ENCODE results near the gene PBX2. TPM values are rescaled to one million over a fixed set of nuclear protein-coding genes. Genes with fewer than 3 reads are reported as not detected.

Gene PBX2
- total RNA-seq, 1 donor from 2014 or later = 92.7 TPM

DNA sequence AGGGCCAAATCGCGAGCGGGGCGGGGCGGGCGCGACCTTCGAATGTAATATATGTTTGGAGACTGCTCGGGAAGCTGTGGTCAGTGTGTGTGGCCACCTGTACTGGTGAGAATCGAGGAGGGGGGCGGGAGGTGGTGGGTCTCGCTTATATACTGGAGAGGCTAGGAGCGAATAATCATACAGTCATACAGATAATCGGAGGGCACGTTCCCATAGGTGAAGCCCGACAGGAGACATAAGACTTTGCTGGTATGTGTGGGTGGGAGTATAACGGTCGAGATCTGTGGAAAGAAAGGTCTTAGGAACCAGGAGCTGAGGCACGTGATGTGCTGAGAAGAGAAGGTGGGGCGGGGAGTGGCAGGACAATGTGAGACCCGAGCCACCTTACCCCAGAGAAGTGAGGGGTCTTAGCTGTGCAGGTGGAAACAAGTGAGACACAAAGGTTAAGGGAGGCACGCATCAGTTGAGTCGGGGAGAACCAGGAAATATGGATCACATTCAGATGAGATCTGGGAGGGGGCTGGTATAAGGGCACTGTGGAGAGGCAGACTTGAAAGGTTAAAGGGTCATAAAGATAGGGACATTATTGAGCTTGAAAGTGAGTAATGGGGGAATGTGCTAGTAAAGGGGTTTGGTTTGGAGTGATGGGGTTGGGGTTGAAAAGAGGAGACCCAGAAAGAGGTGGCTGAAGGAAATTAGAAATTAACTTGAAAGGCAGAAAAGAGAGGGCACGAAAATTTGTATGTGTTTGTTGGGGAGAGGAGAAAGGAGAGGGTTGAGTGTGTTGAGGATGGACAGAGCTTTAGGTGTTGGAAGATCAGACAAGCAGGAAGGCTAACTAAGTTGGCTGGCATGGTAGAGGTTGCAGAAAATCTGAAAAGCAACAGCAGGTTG lies 11.2 kb downstream of the PBX2 start:
- Mint-ChIP-seq H3K27ac (peak overlapping the region; percentile 95), H3K36me3 (ENCODE audit: low read depth) (peaks cover 38% of the 10 kb centered on the region), H3K27me3 (no peaks in the 10 kb centered on the region), H3K9me3 (no peaks in the 10 kb centered on the region), H3K4me3 (peak overlapping the region; percentile 86), H3K4me1 (peaks cover 53% of the 10 kb centered on the region)
- peak; percentile 71 for DNase-seq
- intact Hi-C loops (cut with micrococcal nuclease) = loop anchor here (1.0 to 10.0 kb wide), 8 partner anchors 12 to 1236 kb away; partner anchors contain the start of genes ATF6B, BRD2, CUTA and HSD17B8

DNA sequence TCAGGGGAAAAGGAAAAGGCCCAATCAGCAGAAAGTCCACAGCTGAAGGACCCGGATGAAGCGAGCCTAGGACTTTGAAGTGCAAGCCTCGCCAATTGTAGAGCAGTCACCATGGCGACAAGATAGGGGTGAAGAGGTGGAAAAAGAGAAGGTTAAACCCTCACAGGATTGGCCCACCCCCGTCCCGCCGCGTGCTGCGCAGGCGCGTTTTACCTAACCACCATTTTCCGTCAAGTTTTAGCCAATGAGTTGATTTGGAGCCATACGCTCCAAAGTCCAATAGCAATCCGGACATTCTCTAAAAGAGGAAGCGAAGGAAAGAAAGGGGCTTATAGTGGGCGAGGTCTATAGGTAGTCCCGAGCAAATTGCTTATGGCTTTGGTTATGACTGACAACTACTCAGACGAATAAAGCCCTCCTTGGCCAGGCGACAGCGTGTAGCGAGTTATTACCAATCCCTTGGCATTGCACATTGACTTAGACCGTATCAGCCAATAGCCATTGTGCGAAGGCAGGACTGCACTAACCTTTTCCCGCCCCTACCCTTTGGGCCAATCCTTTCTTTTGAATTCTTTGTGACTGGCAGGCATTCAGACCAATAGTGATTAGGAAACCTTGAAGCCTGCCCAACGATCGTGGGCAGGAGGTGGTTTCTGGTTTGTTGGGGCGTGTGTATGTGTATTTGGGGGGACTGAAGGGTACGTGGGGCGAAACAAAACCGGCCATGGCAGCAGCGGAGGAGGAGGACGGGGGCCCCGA lies 12.0 kb downstream of the PBX2 start, which contains the start of gene RNF5:
Gene RNF5 (plus strand): TSS at position 618 of the 759 bp plus-strand sequence. CDS start 107 bp downstream, at position 725.
- no peaks in the 10 kb centered on the region for H3K27me3 Mint-ChIP-seq
- intact Hi-C loops (cut with micrococcal nuclease) = loop anchor here (1.0 to 10.0 kb wide), 8 partner anchors 12 to 1237 kb away; partner anchors contain the start of genes ATF6B, BRD2, CUTA and HSD17B8
- DNase-seq = peak; percentile 98
- peak within 1 kb of the TSS; percentile 86 for H3K4me3 Mint-ChIP-seq
- peaks cover 35% of the 10 kb centered on the region for H3K36me3 Mint-ChIP-seq (ENCODE audit: low read depth)
- H3K4me1 Mint-ChIP-seq = peaks cover 59% of the 10 kb centered on the region
- no peaks in the 10 kb centered on the region for H3K9me3 Mint-ChIP-seq
- H3K27ac Mint-ChIP-seq = peak within 1 kb of the TSS; percentile 95

DNA sequence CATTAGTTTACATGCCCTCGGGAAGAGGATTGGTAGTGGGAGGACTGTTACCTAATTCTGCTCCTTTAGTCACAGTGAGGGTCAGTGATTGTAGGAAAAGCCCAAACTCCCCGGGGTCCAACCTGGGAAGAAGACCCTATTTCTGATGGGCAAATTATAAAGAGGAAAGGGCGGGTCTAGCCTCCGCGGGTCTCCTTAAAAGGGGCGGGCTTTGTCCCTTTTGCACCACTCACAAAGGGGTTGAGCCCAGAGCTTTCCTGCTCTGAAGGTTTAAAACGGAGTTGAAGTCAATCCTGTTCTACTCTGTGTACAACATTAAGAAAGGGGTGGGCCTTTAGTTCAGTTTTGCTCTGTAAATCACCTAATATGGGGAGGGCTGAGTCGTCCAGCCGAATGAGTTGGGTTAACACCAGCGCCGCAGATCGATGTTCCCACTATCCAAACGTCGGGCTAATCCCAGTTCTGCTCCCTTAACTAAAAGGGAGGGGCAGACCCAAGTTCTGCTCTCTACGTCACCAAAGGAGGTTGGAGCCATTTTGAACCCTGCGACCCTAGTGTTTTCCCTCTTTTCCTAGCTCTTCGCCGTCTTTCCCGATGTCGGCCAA lies 12.7 kb downstream of the PBX2 start:
- DNase-seq = peak; percentile 86
- H3K36me3 Mint-ChIP-seq (ENCODE audit: low read depth) = peaks cover 29% of the 10 kb centered on the region
- peaks cover 59% of the 10 kb centered on the region for H3K4me1 Mint-ChIP-seq

DNA sequence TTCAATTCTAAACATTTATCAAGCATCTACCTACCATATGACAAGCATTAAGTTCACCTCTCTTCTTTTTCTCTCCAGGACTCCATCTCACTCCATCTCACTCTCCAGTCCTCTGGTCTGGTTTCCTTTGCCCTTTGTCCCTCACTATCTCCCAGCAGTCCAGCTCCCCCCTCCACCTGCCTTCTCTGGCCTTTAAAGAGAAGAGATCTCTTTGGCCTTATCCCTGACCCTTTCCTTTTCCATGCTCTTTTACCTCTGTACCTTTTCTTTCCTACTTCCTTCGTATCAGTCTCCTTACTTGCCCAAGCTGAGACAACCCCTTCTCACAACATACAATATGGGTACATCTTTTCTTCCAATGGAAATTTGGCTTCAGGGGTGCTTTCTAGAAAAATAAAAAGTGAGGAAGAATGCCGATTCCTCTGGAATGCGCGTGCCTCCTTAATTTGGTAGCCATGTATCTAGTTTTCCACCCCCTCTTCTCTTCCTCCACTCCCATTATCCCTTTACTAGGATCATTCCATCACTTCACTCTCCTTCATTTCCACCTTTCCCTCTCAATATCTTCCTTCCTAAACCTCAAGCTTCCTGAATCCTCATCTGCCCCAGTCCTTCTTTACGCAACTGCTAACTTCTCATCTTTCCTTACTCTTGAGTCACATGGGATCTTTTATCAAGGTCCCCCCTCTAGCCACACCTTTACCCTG lies 13.4 kb downstream of the PBX2 start:
- Mint-ChIP-seq H3K27ac (peak overlapping the region; percentile 95), H3K4me1 (peaks cover 59% of the 10 kb centered on the region), H3K36me3 (ENCODE audit: low read depth) (peaks cover 25% of the 10 kb centered on the region), H3K9me3 (no peaks in the 10 kb centered on the region), H3K4me3 (peak overlapping the region; percentile 86), H3K27me3 (no peaks in the 10 kb centered on the region)
- no peak for DNase-seq
- intact Hi-C loops (cut with micrococcal nuclease) = loop anchor here (1.0 to 10.0 kb wide), 7 partner anchors 22 to 1238 kb away; partner anchors contain the start of genes BRD2, CUTA, DXO and HSD17B8

More for the DNA sequence above, 12.7 kb downstream of the PBX2 start:
- intact Hi-C loops (cut with micrococcal nuclease) = loop anchor here (5.0 to 10.0 kb wide), 5 partner anchors 220 to 1238 kb away; partner anchors contain the start of genes BRD2, CUTA, HSD17B8 and NELFE
- H3K27me3 Mint-ChIP-seq = no peaks in the 10 kb centered on the region
- peak overlapping the region; percentile 95 for H3K27ac Mint-ChIP-seq
- H3K9me3 Mint-ChIP-seq = no peaks in the 10 kb centered on the region
- peak overlapping the region; percentile 86 for H3K4me3 Mint-ChIP-seq

DNA sequence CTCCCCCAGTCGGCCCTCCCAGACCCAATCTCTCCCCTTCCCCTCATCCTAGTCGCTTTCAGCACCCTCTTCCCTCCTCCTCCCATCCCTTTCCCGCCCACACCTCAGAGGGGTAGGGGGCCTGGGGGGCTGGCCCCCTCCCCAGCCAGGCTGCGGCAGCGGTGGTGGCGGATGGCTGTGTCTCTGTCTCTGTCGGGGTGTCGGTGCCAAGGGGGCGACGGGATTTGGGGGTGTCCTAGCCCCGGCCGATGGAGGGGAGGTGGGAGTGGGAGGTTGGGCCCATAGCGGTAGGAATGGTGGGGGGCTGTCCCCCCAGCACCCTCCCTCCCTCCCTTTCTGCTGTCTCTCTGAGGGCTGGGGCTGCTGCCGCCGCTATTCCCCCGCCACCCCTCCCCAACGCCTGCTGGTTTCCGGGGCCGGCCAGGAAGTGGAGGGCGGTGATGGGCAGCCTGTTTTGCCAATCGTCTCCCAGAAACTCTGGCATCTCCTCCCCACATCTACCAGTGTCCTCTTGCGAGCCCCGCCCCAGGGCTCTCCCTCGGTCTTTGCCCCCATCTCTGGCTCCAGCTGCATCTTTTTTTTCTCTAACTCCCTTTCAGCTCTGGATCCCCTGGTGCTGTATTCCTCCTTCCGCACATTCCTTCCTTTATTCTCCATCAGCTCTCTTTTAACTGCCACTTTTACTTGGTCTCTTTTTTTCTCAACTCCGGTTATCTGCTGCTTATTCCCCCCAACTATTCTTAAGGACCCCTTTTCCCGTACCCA lies 14.1 kb downstream of the PBX2 start, which contains the start of gene AGPAT1:
Gene AGPAT1 (minus strand): TSS at position 374 of the 765 bp plus-strand sequence. CDS start 4,588 bp downstream, outside the sequence.
- H3K27me3 Mint-ChIP-seq = no peaks in the 10 kb centered on the region
- H3K9me3 Mint-ChIP-seq = no peaks in the 10 kb centered on the region
- peak within 1 kb of the TSS; percentile 95 for H3K27ac Mint-ChIP-seq
- peaks cover 58% of the 10 kb centered on the region for H3K4me1 Mint-ChIP-seq
- DNase-seq = peak; percentile 99
- intact Hi-C loops (cut with micrococcal nuclease) = loop anchor here (1.0 to 10.0 kb wide), 7 partner anchors 22 to 1239 kb away; partner anchors contain the start of genes BRD2, CUTA, DXO and HSD17B8
- H3K36me3 Mint-ChIP-seq (ENCODE audit: low read depth) = peaks cover 20% of the 10 kb centered on the region
- peak within 1 kb of the TSS; percentile 86 for H3K4me3 Mint-ChIP-seq

DNA sequence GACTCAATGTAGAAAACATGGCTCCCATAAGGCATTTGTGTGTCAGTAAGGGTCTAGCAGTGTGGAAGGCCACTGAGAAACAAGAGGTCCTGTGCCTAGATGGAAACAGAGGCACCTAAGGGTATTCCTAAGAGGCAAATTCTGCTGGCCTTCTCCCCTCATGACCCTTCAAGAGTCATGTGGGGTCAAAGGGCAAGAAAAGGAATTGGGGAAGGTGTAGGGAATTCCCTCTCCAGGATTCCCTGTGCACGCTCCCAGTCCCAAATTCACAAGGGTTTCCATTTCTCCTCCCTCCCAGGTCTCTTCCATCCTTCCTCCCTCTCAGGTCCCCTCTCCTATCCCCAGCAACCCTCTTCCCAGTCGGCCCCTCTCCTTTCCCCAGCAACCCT lies 14.7 kb downstream of the PBX2 start:
- H3K36me3 Mint-ChIP-seq (ENCODE audit: low read depth) = peaks cover 19% of the 10 kb centered on the region
- peak overlapping the region; percentile 86 for H3K4me3 Mint-ChIP-seq
- no peak for DNase-seq
- peaks cover 55% of the 10 kb centered on the region for H3K4me1 Mint-ChIP-seq
- intact Hi-C loops (cut with micrococcal nuclease) = loop anchor here (5.0 to 10.0 kb wide), 5 partner anchors 218 to 1239 kb away; partner anchors contain the start of genes BRD2, CUTA, HSD17B8 and NELFE
- H3K9me3 Mint-ChIP-seq = no peaks in the 10 kb centered on the region
- H3K27ac Mint-ChIP-seq = peak overlapping the region; percentile 95
- H3K27me3 Mint-ChIP-seq = no peaks in the 10 kb centered on the region

DNA sequence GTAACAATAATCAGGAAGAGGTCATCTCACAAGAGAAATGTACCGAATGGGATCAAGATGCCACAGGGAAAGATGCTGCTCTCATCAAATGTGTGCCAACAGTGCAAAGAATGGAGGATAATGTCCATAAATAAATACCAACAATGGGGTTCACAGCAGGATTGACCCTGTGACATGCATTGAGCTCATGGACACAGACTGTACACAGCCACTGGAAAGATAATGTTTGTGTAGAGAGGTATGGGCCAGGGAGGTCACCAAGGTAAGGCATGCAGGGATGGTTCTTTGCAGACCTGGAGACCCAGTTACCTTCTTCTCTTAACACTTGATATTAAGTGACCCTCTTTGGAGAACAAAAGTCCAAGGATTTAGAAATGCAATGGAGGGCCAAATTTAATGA lies 15.6 kb downstream of the PBX2 start:
- Mint-ChIP-seq H3K9me3 (no peaks in the 10 kb centered on the region), H3K27me3 (no peaks in the 10 kb centered on the region), H3K36me3 (ENCODE audit: low read depth) (peaks cover 24% of the 10 kb centered on the region), H3K4me3 (peak overlapping the region; percentile 86), H3K4me1 (peaks cover 53% of the 10 kb centered on the region), H3K27ac (no peak overlapping the region)
- intact Hi-C loops (cut with micrococcal nuclease) = loop anchor here (10.0 kb wide), 2 partner anchors 1030 to 1240 kb away; partner anchors contain the start of genes CUTA, HSD17B8, PHF1 and RING1
- no peak for DNase-seq

DNA sequence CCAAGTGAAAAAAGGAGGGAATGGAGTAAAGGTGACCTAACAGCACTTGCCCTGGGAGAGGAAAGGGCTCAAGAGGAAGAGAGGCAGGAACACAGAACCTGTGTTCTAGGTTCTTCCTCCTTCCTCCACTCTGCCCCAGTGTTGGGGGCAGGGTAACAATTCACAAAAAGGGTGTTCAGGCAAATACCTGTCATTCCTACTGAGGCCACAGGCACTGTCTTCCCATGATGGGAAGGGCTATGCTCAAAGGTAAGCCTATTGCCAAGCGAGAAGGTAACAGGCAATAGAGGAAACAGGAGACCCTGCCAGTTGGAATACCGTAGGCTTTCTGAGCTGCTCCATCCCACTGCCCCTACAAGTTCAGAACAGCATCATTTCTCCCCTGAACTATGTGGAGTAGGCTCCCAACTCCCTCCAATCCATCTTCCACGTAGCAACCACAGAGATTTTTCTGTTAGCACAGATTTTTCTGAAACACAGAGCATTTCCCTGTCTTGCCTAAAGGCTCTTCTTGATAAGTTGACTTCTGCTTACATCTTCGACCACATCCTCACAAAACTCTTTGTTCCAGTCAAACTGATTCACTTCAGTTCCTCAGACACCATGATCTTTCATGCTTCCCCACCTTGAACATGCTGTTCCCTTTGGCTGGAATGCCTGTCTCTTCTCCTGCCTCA lies 16.8 kb downstream of the PBX2 start:
- Mint-ChIP-seq H3K27me3 (no peaks in the 10 kb centered on the region), H3K9me3 (no peaks in the 10 kb centered on the region), H3K36me3 (ENCODE audit: low read depth) (peaks cover 19% of the 10 kb centered on the region), H3K27ac (no peak overlapping the region), H3K4me3 (no peak overlapping the region), H3K4me1 (peaks cover 46% of the 10 kb centered on the region)
- intact Hi-C loops (cut with micrococcal nuclease) = loop anchor here (10.0 kb wide), 2 partner anchors 1032 to 1242 kb away; partner anchors contain the start of genes CUTA, HSD17B8, PHF1 and RING1
- no peak for DNase-seq

DNA sequence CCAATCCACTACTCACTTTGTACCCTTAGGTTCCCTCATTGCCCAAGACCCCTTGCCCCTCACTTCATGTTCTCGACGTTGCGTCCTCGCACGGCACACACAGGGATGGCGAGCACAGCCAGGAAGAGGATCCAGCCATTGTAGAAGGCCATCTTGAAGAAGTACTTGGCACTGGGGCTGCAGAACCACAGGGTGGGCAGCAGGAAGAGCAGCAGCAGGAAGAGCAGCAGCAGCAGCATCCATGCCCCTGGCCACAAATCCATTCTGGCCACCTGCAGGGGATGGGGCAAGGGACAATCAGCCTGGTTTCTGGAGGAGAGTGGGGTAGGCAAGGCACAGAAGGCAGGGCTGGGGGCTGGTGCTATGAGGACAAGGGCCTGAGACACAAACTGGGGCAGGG lies 18.8 kb downstream of the PBX2 start:
- no peak overlapping the region for H3K27ac Mint-ChIP-seq
- peaks cover 31% of the 10 kb centered on the region for H3K4me1 Mint-ChIP-seq

DNA sequence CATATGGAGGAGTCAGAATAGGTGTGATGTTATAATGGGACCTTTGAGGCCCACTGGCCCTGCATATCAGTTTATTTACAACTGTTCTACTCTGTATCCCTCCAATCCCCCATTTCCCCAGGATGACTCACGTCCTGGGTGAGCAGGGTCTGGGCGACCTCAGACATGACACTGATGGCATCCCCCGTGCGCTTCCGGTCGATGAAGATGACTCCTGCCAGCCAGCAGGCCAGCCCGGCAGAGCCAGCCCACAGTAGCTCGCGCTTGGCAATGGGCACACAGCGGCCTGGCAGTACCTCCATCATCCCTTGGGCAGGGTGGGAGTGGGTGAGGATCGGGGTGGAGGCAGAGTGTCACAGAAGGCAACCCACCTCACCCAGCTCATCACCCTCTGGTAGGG lies 19.7 kb downstream of the PBX2 start:
- intact Hi-C loops (cut with micrococcal nuclease) = loop anchor here (10.0 kb wide), 2 partner anchors 1035 to 1245 kb away; partner anchors contain the start of genes CUTA, HSD17B8, PHF1 and RING1
- H3K27ac Mint-ChIP-seq = no peak overlapping the region
- H3K27me3 Mint-ChIP-seq = no peaks in the 10 kb centered on the region
- H3K4me1 Mint-ChIP-seq = peaks cover 25% of the 10 kb centered on the region
- no peaks in the 10 kb centered on the region for H3K9me3 Mint-ChIP-seq
- H3K36me3 Mint-ChIP-seq (ENCODE audit: low read depth) = peaks cover 24% of the 10 kb centered on the region
- no peak for DNase-seq
- no peak overlapping the region for H3K4me3 Mint-ChIP-seq

More for the DNA sequence above, 18.8 kb downstream of the PBX2 start:
- Mint-ChIP-seq H3K27me3 (no peaks in the 10 kb centered on the region), H3K9me3 (no peaks in the 10 kb centered on the region), H3K36me3 (ENCODE audit: low read depth) (peaks cover 24% of the 10 kb centered on the region), H3K4me3 (no peak overlapping the region)
- intact Hi-C loops (cut with micrococcal nuclease) = loop anchor here (10.0 kb wide), 2 partner anchors 1034 to 1244 kb away; partner anchors contain the start of genes CUTA, HSD17B8, PHF1 and RING1
- no peak for DNase-seq

DNA sequence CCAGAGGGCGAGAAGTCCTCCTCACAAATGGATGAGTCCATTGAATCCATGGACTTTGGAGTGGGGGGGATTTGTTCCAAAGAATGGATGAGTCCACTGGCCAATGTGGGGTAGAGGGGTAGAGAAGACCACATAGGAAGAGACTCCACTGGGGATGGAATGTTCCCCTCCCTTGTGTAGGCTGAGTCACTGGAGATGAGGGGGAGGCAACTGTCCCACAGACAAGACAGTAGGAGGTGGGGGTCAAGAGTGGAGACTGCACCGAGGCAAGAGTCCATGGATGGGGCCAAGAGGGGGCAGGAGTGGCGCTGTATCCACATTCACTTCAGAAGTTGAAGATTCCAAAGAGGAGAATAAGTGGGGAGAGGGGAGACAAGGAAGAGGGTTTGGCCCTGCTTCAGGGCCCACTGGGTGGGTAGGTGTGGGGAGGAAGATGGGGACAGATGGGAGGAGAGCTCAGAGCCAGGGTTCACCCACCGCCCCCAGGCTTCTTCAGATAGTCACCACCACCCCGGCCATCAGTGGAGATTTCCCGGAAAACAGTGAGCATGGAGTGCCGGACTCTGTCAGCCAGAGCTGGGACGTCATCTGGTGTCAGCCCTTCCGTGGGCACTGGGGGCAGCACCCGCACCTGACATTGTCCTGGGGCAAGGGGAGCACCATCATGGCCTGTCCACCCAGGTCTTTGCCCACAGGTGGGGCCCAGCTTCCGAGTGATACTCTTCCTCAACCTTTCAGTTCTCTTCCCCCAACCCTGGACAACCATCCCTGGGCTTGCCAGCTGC lies 21.0 kb downstream of the PBX2 start:
- Mint-ChIP-seq H3K27ac (peak overlapping the region; percentile 42), H3K4me1 (peaks cover 19% of the 10 kb centered on the region), H3K9me3 (no peaks in the 10 kb centered on the region), H3K4me3 (no peak overlapping the region), H3K36me3 (ENCODE audit: low read depth) (peaks cover 26% of the 10 kb centered on the region), H3K27me3 (no peaks in the 10 kb centered on the region)
- intact Hi-C loops (cut with micrococcal nuclease) = no loop called here
- DNase-seq = no peak

All from activated CD4-positive, alpha-beta T cell treated with anti-CD3 and anti-CD28 coated beads, Interleukin-2, amount 10 ng/mL, durations not matched to agents 24 days and 14 days (primary cell).